Tibial artery (tissue), 4 donors: ENCODE measurements around the gene DST.

Experiments used
- DNase-seq, 2 donors: peaks; one replicate each; pipeline ENCODE4 v3.0.0-alpha.2; 2019
- H3K27ac ChIP-seq, 2 donors: fragments of 200-600 bp; sonication (generic) in 1 of 2; 1 replicate in 1 of 2; 2 replicates in 1 of 2; pipeline ENCODE4 v1.5.1; 2018 to 2019; ENCODE audit warnings: mild to moderate bottlenecking in 1 of 2
- H3K27me3 ChIP-seq, 2 donors: fragments of 200-600 bp; sonication (generic) in 1 of 2; one replicate each; pipeline versions ENCODE4 v1.5.1 to v1.6.0; 2016 to 2019
- H3K36me3 ChIP-seq, 3 donors: fragments of 200-600 bp; sonication (generic) in 2 of 3; one replicate each; pipeline ENCODE4 v1.5.1; 2016 to 2019; ENCODE audit warnings: mild to moderate bottlenecking in 2 of 3
- H3K4me1 ChIP-seq, 4 donors: fragments of 200-600 bp; sonication (generic) in 2 of 4; 1 replicate in 3 of 4; 2 replicates in 1 of 4; pipeline ENCODE4 v1.5.1; 2016 to 2019
- H3K4me3 ChIP-seq, 2 donors: fragments of 200-600 bp; sonication (generic) in 1 of 2; 1 replicate in 1 of 2; 2 replicates in 1 of 2; pipeline ENCODE4 v1.5.1; 2018 to 2019; ENCODE audit warnings: mild to moderate bottlenecking in 2 of 2
- H3K9me3 ChIP-seq, 3 donors: fragments of 200-600 bp; sonication (generic) in 1 of 3; one replicate each; pipeline ENCODE4 v1.5.1; 2016 to 2019
- CTCF ChIP-seq, 2 experiments: fragments of 200-600 bp in 1 of 2; fragments of 450-650 bp in 1 of 2; IDR thresholded peaks; one replicate each; pipeline ENCODE4 v1.5.1; 2017 to 2019; ENCODE audit warnings: antibody characterized with exemption in 2 of 2, mild to moderate bottlenecking in 1 of 2, moderate library complexity in 1 of 2
- intact Hi-C: fragments of 100-400 bp; cut with DNase I; formaldehyde crosslinking; loops from one replicate; pipeline ENCODE4 v1.15.0; 2023; ENCODE audit warnings: low total_unique reads

The DST gene

DNA sequence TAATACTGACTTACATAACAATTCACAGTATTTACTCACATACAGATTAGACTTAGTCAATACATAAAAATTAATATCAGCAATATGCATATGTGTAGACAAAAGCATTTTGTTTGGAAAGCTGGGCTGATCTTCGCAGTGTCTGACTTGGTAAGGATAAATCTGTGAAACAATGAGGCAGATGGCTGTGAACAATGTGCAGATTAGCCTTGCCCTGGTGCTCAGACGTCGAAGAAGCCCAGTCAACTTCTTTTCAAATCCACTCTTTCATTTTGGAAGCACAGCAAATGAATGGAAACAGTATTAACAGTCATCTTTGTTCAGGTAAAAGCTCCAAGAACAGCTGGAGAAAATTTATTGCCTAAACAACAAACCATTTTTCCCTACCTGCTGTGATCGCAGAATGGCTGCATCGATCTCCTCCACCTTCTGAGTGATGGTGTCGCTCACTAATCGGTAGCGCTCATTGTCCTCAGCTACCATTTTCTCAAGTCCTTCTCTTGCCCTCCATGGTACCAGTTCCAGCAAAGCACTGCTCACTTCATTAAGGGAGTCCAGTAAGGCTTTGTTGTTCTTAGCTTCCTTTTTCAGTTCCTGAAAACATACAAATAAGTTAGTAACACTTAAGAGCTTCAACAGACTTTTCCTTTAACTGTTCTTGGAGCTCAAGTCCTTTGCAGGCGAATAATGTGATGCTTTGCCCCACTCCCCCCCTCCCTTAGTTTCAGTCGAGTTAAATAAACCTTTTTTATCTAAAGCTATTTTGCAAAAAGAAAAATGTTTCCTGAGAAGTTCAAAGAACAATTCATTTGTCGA is 116.5 kb downstream of the DST start:
- H3K9me3 ChIP-seq, result no peaks in the 10 kb centered on the region
- TF ChIP-seq CTCF (IDR thresholded peaks at IDR 0.05), result no peak

GRCh38 chr6:56524891-56525703 is 117.6 kb downstream of the DST start:
- Histone ChIP-seq H3K9me3 (no peaks in the 10 kb centered on the region), H3K27me3 (no peaks in the 10 kb centered on the region), H3K4me3 (peak overlapping the region in 1 of 2 donors; percentile 1), H3K4me1 (peaks cover 3 to 90% (median 29%) of the 10 kb centered on the region in 4 donors), H3K27ac (peak overlapping the region; percentile 74 to 80), H3K36me3 (peaks cover 42 to 63% (median 46%) of the 10 kb centered on the region in 3 donors)
- no peak for TF ChIP-seq CTCF (IDR thresholded peaks at IDR 0.05)
- intact Hi-C loops, result no loop called here
- no peak for DNase-seq

More for the DNA sequence above, 116.5 kb downstream of the DST start:
- intact Hi-C loops, result no loop called here
- Histone ChIP-seq H3K27me3 (no peaks in the 10 kb centered on the region), H3K27ac (peak overlapping the region; percentile 74 to 80), H3K4me3 (no peak overlapping the region), H3K36me3 (peaks cover 47 to 63% (median 52%) of the 10 kb centered on the region in 3 donors), H3K4me1 (peaks cover 3 to 91% (median 28%) of the 10 kb centered on the region in 4 donors)
- DNase-seq, result no peak

GRCh38 chr6:56522495-56523270 is 120.0 kb downstream of the DST start:
- Histone ChIP-seq H3K9me3 (no peaks in the 10 kb centered on the region), H3K27ac (peak overlapping the region; percentile 74 to 80), H3K36me3 (peaks cover 32 to 50% (median 38%) of the 10 kb centered on the region in 3 donors), H3K27me3 (no peaks in the 10 kb centered on the region), H3K4me3 (no peak overlapping the region), H3K4me1 (peaks cover 3 to 79% (median 29%) of the 10 kb centered on the region in 4 donors)
- intact Hi-C loops, result no loop called here
- no peak for TF ChIP-seq CTCF (IDR thresholded peaks at IDR 0.05)
- DNase-seq, result no peak

DNA sequence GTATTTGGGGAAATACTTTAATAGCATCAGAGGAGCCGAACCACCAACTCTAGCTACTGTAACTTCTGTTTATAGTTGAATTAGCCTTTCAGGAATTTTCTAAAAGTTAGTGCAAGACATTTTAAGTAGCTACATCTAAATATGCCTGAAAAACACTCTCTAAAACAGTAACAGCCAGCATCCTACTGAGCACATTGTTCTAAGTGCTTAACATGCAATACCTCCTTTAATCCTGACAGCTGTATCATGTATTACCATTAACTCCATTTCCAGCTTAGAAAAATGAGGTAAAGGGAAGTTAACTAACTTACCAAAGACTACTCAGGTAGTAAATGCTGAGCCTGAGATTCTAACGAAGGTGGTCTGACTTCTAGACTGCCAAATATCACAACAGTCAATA is 120.7 kb downstream of the DST start:
- H3K9me3 ChIP-seq, result no peaks in the 10 kb centered on the region
- intact Hi-C loops, result no loop called here
- H3K27ac ChIP-seq, result peak overlapping the region; percentile 74 to 80
- peaks cover 26 to 46% (median 36%) of the 10 kb centered on the region in 3 donors for H3K36me3 ChIP-seq
- no peak overlapping the region for H3K4me3 ChIP-seq
- no peak for DNase-seq
- no peak for TF ChIP-seq CTCF (IDR thresholded peaks at IDR 0.05)
- H3K4me1 ChIP-seq, result peaks cover 3 to 80% (median 32%) of the 10 kb centered on the region in 4 donors
- H3K27me3 ChIP-seq, result no peaks in the 10 kb centered on the region

- Histone ChIP-seq H3K4me1 (peaks cover 3 to 80% (median 34%) of the 10 kb centered on the region in 4 donors), H3K27me3 (no peaks in the 10 kb centered on the region), H3K4me3 (no peak overlapping the region), H3K9me3 (no peaks in the 10 kb centered on the region), H3K36me3 (peaks cover 24 to 46% (median 37%) of the 10 kb centered on the region in 3 donors), H3K27ac (peak overlapping the region; percentile 74 to 80)
- DNase-seq, result no peak
- intact Hi-C loops, result no loop called here
- no peak for TF ChIP-seq CTCF (IDR thresholded peaks at IDR 0.05)
Measured at GRCh38 chr6:56521454-56521853, 121.2 kb downstream of the DST start.
